G401 (cell line): ENCODE results near the gene VSIG1. TPM values are rescaled to one million over a fixed set of nuclear protein-coding genes. Genes with fewer than 3 reads are reported as not detected.

Experiments used
- DNase-seq: peaks from one replicate; pipeline ENCODE4 v3.0.0-alpha.2; 2015; ENCODE audit warnings: low spot score
- in situ Hi-C: cut with HindIII; loops from 2 replicates; pipeline ENCODE4 v1.10.0; 2016; ENCODE audit warnings: low sequenced_read_pairs, mixed read lengths
- total RNA-seq: library from RNA; depleted of rRNA; stranded (reverse); fragments of >200 nt; shearing (Covaris generic); gene quantifications from 2 replicates; pipeline ENCODE4 v1.2.3, GENCODE V29; 2014; rRNA removed

VSIG1 gene
- total RNA-seq = not detected in 2 replicates

DNA sequence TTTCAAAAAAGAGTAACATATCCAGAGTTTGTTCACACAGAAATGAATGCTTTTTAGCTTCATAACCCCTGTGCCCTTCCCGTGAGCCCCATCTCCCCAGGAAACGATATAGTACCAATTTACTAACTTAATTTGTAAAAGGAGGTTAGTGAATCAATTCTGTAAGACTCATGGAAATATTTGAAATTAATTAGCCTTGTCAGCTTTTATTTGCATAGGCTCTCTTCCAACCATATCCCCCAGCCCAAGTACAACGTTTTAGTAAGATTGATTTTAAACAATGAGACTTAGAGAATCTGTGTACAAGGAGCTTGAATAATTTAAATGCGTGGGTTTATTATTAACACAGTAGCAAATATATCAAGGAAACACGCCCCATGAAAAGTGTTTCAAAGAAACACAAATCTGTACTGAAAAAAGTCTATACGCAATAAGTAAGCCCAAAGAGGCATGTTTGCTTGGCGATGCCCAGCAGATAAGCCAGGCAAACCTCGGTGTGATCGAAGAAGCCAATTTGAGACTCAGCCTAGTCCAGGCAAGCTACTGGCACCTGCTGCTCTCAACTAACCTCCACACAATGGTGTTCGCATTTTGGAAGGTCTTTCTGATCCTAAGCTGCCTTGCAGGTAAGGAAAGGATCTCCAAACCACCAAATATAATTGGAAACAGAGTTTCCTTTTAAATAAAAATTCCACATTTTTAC, at the start of gene VSIG1:
Gene VSIG1 (plus strand): TSS at position 512 of the 703 bp plus-strand sequence. CDS start 66 bp downstream, at position 578.
- in situ Hi-C loops = no loop called here
- no peak for DNase-seq

- DNase-seq = no peak
- in situ Hi-C loops = no loop called here
These were observed 48.7 kb upstream of the VSIG1 start for GRCh38 chrX:107996124-107996523.

GRCh38 chrX:108000751-108001150, 44.1 kb upstream of the VSIG1 start:
- in situ Hi-C loops = no loop called here
- DNase-seq = no peak

DNA sequence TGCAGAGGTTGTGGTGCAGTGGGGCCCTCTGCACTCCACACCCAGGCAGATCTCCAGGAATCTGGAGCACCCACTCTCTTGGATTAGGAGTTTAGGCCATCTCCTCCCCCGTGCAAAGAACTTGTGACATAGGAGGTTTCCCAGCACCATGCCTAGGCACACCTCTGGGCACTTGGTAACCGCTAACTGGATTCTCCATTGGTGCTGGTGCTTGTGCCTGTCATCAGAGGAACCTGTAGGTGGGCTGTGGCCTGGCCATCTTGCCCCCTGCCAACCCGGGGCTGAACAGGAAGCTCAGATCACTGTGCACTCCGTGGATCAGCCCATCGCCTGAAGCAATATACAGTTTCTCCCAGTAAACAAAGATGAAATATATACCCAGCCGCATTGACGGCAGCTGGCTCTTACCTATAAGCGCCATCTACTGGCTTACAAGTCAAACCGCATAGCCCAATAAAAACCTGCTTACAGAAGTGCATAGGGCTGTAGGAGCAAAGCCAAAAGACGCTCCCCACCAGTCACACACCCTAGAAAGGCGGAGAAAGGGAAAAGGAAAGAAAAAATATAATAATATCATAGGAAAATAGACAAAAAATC, 43.5 kb upstream of the VSIG1 start:
- in situ Hi-C loops = no loop called here
- no peak for DNase-seq

DNA sequence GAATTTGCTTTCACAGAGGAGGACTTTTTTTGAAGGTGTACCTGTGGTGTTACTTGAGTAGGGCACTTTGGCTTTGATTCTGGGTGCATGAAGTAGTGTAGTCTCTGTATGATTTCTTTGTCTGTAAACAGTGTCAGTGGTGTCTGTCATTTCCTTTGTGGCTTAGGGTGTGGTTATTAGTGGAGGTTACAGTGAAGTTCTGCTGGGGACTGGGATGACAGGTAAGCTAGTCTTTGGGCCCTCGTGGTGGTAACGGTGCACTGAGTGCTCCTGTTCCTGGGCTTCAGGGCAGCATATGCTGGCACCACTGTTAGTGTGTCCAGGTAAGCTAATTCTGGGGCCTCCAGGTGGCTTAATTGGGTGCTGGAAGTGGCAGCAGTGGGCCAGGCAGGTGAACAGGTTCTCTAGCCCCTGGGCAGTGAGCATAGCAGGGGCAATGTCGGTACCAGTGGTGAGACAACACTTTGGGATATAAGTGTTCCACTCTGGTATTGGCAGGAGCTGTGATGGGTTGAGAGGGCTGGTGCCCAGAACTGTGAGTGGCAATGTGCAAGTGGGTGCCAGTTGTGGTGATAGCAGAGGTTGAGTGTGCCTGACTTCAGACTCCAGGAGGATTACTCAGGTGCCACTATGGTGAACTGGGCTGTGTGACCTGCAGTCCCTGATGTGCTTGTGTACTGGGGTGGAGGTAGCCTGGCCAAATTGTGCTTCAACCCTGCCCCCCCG, 26.0 kb upstream of the VSIG1 start:
- in situ Hi-C loops = no loop called here
- DNase-seq = no peak

DNA sequence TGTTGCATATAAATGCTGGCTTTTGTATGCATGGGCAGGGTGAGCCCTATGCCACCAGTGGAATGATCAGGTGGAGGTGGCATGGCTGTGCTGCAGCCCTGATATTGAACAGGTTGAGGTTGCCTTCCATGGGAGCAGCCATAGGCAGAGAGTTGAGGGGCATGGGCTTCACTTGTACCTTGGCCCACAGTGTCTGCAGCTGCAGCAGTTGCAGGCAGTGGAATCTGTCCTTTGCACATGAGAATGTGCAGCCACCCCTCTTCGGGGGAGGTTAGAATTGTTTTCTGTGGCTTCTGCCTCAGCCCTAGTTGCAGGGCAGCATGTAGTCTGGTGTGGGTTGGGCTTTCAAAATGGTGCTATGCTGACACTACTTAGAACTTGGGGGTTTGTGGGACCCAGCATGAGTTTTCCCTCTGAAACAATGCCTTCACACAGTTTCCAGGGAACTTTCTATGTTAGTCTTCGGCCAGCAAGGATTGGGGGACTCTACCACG, 25.4 kb upstream of the VSIG1 start:
- DNase-seq = no peak
- in situ Hi-C loops = no loop called here

DNA sequence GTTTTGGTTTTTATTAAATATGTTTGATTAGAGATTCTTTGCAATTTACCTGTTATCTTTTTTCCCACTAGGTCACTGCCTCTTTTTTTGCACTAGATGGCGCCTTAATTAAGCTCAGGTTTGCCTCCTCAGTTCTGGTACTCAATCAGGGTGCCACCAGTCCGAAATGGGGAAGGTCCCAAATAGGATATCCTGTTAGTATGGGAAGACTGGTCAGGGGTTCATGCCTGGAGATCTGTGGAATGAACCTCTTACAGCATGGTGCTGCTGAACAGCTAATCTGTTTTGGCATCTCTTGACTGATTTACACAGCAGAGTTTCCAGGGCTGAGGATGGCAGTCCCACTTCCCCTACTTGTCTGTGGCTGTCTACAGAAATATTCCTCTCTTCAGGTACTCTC, 24.2 kb upstream of the VSIG1 start:
- peak; percentile 1 for DNase-seq
- in situ Hi-C loops = no loop called here

DNA sequence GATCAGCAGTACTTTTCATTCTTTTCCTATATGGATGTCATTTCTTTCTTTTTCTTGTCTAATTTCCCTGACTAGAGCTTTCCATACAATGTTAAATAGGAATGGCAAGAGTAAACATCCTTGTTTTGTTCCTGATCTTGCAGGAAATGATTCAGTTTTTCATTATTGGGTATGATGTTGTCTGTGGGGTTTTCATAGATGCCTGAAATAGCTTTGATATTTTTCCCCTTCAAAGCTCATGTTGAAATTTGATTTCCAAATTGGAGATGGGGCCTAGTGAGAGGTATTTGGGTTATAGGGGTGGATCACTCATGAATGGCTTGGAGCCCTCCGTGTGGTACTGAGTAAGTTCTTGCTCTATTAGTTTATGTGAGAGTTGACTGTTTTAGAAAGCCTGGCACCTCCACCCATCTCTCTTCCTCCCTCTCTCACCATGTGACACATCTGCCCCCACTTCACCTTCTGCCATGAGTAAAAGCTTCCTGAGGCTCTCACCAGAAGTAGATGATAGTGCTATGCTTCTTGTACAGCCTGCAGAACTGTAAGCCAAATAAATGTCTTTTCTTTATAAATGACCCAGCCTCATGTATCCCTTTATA, 22.3 kb upstream of the VSIG1 start:
- in situ Hi-C loops = no loop called here
- DNase-seq = no peak

DNA sequence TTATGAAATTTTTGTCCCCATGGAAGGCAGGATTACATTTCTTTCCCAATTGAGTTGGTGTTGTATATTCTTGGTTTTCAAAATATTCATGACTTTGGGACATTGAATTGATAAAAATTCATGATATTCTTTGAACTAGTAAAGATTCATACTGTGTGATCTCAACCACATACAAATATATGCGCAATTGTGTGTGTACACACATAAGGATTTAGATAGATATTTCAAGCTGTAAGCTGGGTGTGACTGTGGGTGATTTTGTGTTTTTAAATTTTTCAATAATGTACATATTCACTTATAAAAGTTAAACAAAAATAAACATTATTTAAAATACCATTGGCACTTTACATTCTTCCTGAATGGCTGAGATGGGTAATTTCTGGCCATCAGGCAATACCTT, 19.5 kb upstream of the VSIG1 start:
- in situ Hi-C loops = no loop called here

DNA sequence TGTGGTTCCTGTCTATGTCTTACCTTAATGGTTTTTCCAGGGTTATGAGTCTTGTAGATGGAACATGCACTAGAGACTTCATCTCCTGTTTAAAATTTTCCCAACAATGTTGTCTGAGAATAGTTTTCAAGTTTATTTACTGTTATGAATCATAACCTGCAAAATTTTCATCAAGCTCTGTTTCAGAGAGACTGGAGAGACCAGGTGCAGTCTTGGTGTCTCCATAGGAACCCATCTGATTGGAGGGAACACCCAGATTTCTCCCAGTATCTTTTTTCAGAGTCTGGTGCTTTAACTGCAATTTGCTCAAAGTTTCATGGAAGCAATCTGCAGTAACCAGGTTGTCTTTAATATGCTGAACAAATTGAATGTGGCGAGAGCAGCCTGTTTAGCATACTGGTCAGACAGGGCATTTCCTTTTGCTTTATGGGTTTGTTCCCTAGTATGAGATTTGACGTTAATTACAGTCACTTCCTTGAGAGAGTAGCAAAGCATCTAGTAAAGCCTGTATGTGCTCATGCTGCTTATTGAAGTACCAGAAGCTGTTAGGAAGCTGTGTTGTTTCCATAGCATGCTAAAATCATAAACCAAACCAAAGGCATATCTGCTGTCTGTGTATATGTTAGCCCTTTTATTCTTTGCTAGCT, 18.8 kb upstream of the VSIG1 start:
- in situ Hi-C loops = no loop called here
- no peak for DNase-seq

More for the DNA sequence above, 19.5 kb upstream of the VSIG1 start:
- DNase-seq = no peak

DNA sequence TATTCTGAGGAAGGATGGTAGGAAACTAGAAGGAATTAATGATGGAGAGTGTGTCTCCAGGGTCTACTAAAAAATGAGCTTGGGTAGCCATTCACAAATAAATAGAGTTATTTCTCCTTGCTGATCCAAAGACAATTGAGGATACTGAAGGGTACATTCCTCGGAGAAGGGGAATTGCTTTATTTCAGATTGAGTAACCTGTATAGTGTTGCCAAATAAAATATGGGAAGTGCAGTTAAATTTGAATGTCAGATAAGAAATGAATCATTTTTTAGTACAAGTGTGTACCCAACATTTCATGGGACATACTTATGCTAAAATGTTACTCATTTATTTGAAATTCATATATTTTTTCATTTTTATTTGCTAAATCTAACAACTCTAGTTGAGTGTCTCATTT, 16.0 kb upstream of the VSIG1 start:
- in situ Hi-C loops = no loop called here
- DNase-seq = no peak

- in situ Hi-C loops = no loop called here
These were observed 14.7 kb upstream of the VSIG1 start for GRCh38 chrX:108029928-108030711.

DNA sequence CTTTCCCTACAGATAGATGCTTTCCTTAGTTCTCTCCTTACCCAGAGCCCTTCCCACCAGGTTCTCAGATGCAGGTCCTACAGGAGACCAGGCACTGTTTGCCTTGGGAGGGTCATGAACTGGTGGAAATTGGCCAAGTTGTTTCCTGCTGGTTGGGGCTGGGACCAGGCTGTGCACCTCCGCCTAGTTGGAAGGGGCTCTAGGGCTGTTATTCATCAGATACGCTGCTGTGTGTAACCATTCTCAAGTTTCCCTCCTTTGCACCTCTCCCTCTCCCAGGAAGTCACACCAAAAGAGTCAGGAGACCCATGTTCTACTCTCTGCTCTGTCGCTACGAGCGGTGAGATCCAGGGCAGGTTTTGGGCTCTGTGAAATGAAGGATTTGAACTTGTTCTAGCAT, 11.9 kb upstream of the VSIG1 start:
- DNase-seq = no peak
- in situ Hi-C loops = no loop called here

More at GRCh38 chrX:108029928-108030711, 14.7 kb upstream of the VSIG1 start:
- no peak for DNase-seq

GRCh38 chrX:108033890-108034289, 11.0 kb upstream of the VSIG1 start:
- no peak for DNase-seq
- in situ Hi-C loops = no loop called here

- no peak for DNase-seq
- in situ Hi-C loops = no loop called here
These were observed 10.1 kb upstream of the VSIG1 start for GRCh38 chrX:108034725-108035124.

DNA sequence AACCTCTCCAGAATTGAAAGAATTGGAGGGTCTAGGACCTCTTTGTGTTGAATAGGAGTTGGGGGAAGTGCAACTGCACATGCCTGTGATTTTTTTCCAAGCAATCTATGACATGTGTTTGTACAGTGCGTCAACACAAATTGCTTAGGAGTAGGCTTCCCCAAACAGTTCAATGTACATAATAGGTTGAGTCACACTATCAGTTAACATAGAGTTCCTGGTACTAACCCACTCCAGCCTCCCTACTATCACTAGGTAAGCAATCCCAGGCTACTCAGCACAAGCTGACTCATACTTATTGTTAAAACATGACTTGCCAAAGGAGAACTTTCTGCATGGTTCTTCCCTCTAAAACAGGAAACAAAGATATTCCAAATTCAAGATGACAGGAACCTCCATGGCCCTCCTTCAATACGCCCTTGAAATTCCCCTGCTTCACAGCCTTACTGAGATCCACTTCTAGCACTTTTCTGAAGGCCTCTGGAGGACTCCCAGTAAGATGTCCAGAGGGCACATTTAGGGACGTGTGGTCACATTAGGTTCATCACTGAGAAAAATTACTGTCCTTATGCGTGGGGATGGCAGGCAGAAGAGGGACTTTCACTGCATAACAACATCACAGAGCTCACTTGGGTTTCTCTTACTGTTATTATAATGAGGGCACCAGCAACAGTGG, 8.4 kb upstream of the VSIG1 start:
- in situ Hi-C loops = no loop called here
- DNase-seq = no peak

GRCh38 chrX:108049649-108050048, 4.8 kb downstream of the VSIG1 start:
- in situ Hi-C loops = no loop called here
- no peak for DNase-seq

DNA sequence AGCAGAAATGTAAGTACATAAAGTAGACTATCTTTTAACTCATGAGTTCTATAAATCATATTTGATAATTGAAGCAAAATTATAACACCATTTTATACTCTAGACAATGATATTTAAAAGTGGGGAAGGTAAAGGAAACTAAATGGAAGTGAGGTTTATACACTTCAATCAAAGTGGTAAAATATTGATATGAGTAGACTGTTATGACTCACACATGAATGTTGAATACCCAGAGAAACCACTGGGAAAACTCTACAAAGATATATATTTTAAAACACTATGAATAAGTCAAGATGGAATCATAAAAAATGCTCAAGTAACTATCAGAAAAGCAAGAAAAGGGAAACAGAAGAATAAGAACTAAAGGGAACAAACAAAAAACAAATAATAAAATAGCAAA, 8.4 kb downstream of the VSIG1 start:
- no peak for DNase-seq
- in situ Hi-C loops = no loop called here
